T-cell (primary cell): ENCODE results near the gene SMG6. TPM values are rescaled to one million over a fixed set of nuclear protein-coding genes. Genes with fewer than 3 reads are reported as not detected.

Experiments used
- ATAC-seq, 4 experiments: fragments of 200-7000 bp in 3 of 4; fragments of 150-1000 bp in 1 of 4; cut with Tn5 transposase; replicated peaks in 1 of 4; 1 replicate in 3 of 4; 2 replicates in 1 of 4; pipeline ENCODE4 v1.10.0; 2021; ENCODE audit warnings: moderate library complexity in 3 of 4, mild to moderate bottlenecking in 2 of 4, moderate number of reproducible peaks in 1 of 4
- CTCF ChIA-PET, 2 donors: fragments of 300-600 bp; sonication (Branson Sonifier 250); formaldehyde crosslinking; loops; one replicate each; lab custom pipeline; 2022; ENCODE audit warnings: antibody characterized with exemption in 2 of 2; lab: Charles Lee
- POLR2A ChIA-PET, 2 donors: fragments of 300-600 bp; sonication (Branson Sonifier 250); formaldehyde crosslinking; loops; one replicate each; lab custom pipeline; 2022; ENCODE audit warnings: antibody characterized with exemption in 2 of 2; lab: Charles Lee
- DNase-seq, 35 experiments: peaks; one replicate each; pipeline versions ENCODE4 v3.0.0 to v3.0.0-alpha.2; 2013 to 2023
- H3K27ac ChIP-seq: one replicate; pipeline ENCODE4 v1.5.1; 2013; ENCODE audit warnings: low read length
- H3K27me3 ChIP-seq, 2 experiments: replicated peaks in 1 of 2; 1 replicate in 1 of 2; 2 replicates in 1 of 2; pipeline versions ENCODE4 v1.6.1 to v1.7.0; 2013; ENCODE audit warnings: low read length in 1 of 2, mixed read lengths in 1 of 2; ENCODE audit not compliant: control insufficient read depth in 2 of 2, insufficient read depth in 2 of 2; ENCODE audit errors: extremely low read depth in 1 of 2
- H3K36me3 ChIP-seq, 2 donors: 1 replicate in 1 of 2; 2 replicates in 1 of 2; pipeline versions ENCODE4 v1.6.1 to v1.7.0; 2013; ENCODE audit warnings: low read length in 1 of 2; ENCODE audit not compliant: control insufficient read depth in 2 of 2, insufficient read depth in 1 of 2; ENCODE audit errors: extremely low read depth in 1 of 2
- H3K4me1 ChIP-seq, 2 experiments: 1 replicate in 1 of 2; 2 replicates in 1 of 2; pipeline versions ENCODE4 v1.6.1 to v1.7.0; 2013; ENCODE audit warnings: low read length in 2 of 2, mixed read lengths in 1 of 2; ENCODE audit not compliant: insufficient read depth in 2 of 2, control insufficient read depth in 1 of 2; ENCODE audit errors: extremely low read depth in 1 of 2
- H3K4me3 ChIP-seq, 2 donors: 1 replicate in 1 of 2; 2 replicates in 1 of 2; pipeline versions ENCODE4 v1.5.1 to v1.7.0; 2013; ENCODE audit warnings: mild to moderate bottlenecking in 2 of 2, low read length in 1 of 2, moderate library complexity in 1 of 2; ENCODE audit not compliant: control insufficient read depth in 1 of 2; ENCODE audit errors: extremely low read depth in 1 of 2
- H3K9me3 ChIP-seq: 2 replicates; pipeline ENCODE4 v1.7.0; 2013
- H3K27ac Mint-ChIP-seq, 2 donors: one replicate each; pipeline ENCODE4 v1.8.0; 2020 to 2021; ENCODE audit warnings: mild to moderate bottlenecking in 2 of 2, mixed read lengths in 2 of 2
- H3K27me3 Mint-ChIP-seq, 2 donors: one replicate each; pipeline ENCODE4 v1.8.0; 2021 to 2022; ENCODE audit warnings: mixed read lengths in 2 of 2
- H3K36me3 Mint-ChIP-seq: one replicate; pipeline ENCODE4 v1.8.0; 2021; ENCODE audit warnings: mixed read lengths
- H3K4me1 Mint-ChIP-seq, 3 donors: one replicate each; pipeline ENCODE4 v1.8.0; 2020 to 2022; ENCODE audit warnings: mixed read lengths in 3 of 3, mild to moderate bottlenecking in 1 of 3
- H3K4me3 Mint-ChIP-seq, 3 donors: one replicate each; pipeline ENCODE4 v1.8.0; 2020 to 2022; ENCODE audit warnings: mild to moderate bottlenecking in 3 of 3, mixed read lengths in 3 of 3, moderate library complexity in 3 of 3
- H3K9me3 Mint-ChIP-seq, 3 donors: one replicate each; pipeline ENCODE4 v1.8.0; 2020 to 2022; ENCODE audit warnings: mixed read lengths in 3 of 3
- WGBS: methylation state at CpG from one replicate; pipeline ENCODE4 v1.1.5; 2013; ENCODE audit warnings: missing lambda C conversion rate; ENCODE audit not compliant: insufficient coverage; 5-methylcytosine and 5-hydroxymethylcytosine counted together
- total RNA-seq, 35 experiments: library from RNA in 6 of 35; stranded (reverse) in 6 of 35; fragments of 120-200 nt in 1 of 35; gene quantifications; one replicate each; pipeline versions ENCODE4 v1.2.1 to v1.2.4 and lab custom pipeline; 2013 to 2026

The SMG6 gene
- total RNA-seq, 5 donors from 2014 or later (not counting 1 experiment from before 2014, with no cell fraction given), result 42.7 to 55.4 (median 45.9) TPM

DNA sequence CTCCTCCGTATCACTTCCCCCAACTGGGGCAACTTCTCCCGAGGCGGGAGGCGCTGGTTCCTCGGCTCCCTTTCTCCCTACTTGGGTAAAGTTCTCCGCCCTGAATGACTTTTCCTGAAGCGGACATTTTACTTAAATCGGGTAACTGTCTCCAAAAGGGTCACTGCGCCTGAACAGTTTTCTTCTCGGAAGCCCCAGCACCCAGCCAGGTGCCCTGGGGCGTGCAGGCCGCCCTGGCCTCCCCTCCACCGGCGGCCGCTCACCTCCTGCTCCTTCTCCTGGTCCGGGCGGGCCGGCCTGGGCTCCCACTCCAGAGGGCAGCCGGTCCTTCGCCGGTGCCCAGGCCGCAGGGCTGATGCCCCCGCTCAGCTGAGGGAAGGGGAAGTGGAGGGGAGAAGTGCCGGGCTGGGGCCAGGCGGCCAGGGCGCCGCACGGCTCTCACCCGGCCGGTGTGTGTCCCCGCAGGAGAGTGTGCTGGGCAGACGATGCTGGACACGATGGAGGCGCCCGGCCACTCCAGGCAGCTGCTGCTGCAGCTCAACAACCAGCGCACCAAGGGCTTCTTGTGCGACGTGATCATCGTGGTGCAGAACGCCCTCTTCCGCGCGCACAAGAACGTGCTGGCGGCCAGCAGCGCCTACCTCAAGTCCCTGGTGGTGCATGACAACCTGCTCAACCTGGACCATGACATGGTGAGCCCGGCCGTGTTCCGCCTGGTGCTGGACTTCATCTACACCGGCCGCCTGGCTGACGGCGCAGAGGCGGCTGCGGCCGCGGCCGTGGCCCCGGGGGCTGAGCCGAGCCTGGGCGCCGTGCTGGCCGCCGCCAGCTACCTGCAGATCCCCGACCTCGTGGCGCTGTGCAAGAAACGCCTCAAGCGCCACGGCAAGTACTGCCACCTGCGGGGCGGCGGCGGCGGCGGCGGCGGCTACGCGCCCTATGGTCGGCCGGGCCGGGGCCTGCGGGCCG lies 247.1 kb downstream of the SMG6 start:
- H3K9me3 Mint-ChIP-seq, result no peaks in the 10 kb centered on the region
- Histone ChIP-seq H3K27ac (no peak overlapping the region), H3K36me3 (peaks cover 4 to 7% of the 10 kb centered on the region in 2 donors), H3K4me1 (peaks cover 14 to 56% of the 10 kb centered on the region in 2 experiments), H3K9me3 (no peaks in the 10 kb centered on the region), H3K27me3 (peaks cover 2 to 48% of the 10 kb centered on the region in 2 experiments), H3K4me3 (peak overlapping the region; percentile 26 to 66)
- ChIA-PET CTCF (interaction anchor here (0.6 to 5.1 kb wide), 6 partner anchors 167 to 238 kb away, joined by 3 to 58 read pairs (median 7); no protein-coding TSS in a partner anchor), POLR2A (interaction anchor here in 1 of 2 donors (1.1 kb wide), 1 partner anchor 203 kb away, joined by 4 read pairs; no protein-coding TSS in a partner anchor)
- peak overlapping the region; percentile 63 to 77 (median 66) for H3K4me3 Mint-ChIP-seq
- DNase-seq (peak in 29 of 35 experiments; percentile 32 to 76 (median 49)), ATAC-seq (peak; percentile 7 to 31 (median 22))
- peaks cover 13% of the 10 kb centered on the region for H3K36me3 Mint-ChIP-seq
- 14% methylated on average over 78 of the region's 85 CpGs for WGBS
- H3K4me1 Mint-ChIP-seq, result peaks cover 21 to 30% (median 24%) of the 10 kb centered on the region in 3 donors
- H3K27ac Mint-ChIP-seq, result peak overlapping the region in 1 of 2 donors; percentile 27
- H3K27me3 Mint-ChIP-seq, result peaks cover 7 to 9% of the 10 kb centered on the region in 2 donors

DNA sequence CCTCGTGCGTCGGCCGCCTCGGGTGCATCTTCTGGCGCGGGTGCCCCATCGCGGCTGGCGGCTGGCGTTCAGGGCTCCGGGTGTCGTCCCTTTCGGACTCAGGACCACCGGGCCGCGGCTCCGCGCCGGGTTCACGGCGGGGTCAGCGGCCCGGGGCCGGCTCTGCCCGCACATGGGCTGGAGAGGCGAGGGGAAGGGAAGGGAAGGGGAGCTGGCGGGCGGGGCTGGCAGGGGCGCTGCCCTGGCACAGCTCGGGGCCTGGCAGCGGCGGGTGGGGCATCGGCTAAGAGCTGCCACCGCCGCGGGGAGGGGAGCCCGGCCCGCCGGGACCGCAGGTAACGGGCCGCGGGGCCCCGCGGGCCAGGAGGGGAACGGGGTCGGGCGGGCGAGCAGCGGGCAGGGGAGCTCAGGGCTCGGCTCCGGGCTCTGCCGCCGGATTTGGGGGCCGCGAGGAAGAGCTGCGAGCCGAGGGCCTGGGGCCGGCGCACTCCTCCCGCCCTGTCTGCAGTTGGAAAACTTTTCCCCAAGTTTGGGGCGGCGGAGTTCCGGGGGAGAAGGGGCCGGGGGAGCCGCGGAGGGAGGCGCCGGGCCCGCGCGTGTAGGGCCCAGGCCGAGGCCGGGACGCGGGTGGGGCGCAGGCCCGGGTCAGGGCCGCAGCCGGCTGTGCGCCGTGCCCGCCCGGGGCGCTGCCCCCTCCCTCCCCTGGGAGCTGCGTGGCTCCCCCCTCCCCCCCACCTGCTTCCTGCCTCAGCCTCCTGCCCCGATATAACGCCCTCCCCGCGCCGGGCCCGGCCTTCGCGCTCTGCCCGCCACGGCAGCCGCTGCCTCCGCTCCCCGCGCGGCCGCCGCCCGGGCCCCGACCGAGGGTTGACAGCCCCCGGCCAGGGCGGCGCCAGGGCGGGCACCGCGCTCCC lies 248.0 kb downstream of the SMG6 start:
- Mint-ChIP-seq H3K4me1 (peaks cover 22 to 30% (median 24%) of the 10 kb centered on the region in 3 donors), H3K9me3 (no peaks in the 10 kb centered on the region), H3K36me3 (peaks cover 6% of the 10 kb centered on the region), H3K27ac (no peak overlapping the region), H3K27me3 (peaks cover 7 to 9% of the 10 kb centered on the region in 2 donors), H3K4me3 (peak overlapping the region in 2 of 3 donors; percentile 9 to 79)
- Histone ChIP-seq H3K4me3 (peak overlapping the region; percentile 26 to 66), H3K4me1 (peaks cover 14 to 65% of the 10 kb centered on the region in 2 experiments), H3K27ac (no peak overlapping the region), H3K36me3 (no peaks in the 10 kb centered on the region), H3K27me3 (peaks cover 2 to 46% of the 10 kb centered on the region in 2 experiments), H3K9me3 (no peaks in the 10 kb centered on the region)
- DNase-seq (peak in 8 of 35 experiments; percentile 23 to 65 (median 38)), ATAC-seq (peak in 2 of 4 experiments; percentile 4 to 5)
- ChIA-PET POLR2A (interaction anchor here in 1 of 2 donors (1.1 kb wide), 1 partner anchor 204 kb away, joined by 4 read pairs; no protein-coding TSS in a partner anchor), CTCF (interaction anchor here (0.6 to 5.1 kb wide), 10 partner anchors 68 to 266 kb away, joined by 3 to 58 read pairs (median 5); no protein-coding TSS in a partner anchor)
- WGBS, result under 1% methylated on average over 97 of the region's 113 CpGs

DNA sequence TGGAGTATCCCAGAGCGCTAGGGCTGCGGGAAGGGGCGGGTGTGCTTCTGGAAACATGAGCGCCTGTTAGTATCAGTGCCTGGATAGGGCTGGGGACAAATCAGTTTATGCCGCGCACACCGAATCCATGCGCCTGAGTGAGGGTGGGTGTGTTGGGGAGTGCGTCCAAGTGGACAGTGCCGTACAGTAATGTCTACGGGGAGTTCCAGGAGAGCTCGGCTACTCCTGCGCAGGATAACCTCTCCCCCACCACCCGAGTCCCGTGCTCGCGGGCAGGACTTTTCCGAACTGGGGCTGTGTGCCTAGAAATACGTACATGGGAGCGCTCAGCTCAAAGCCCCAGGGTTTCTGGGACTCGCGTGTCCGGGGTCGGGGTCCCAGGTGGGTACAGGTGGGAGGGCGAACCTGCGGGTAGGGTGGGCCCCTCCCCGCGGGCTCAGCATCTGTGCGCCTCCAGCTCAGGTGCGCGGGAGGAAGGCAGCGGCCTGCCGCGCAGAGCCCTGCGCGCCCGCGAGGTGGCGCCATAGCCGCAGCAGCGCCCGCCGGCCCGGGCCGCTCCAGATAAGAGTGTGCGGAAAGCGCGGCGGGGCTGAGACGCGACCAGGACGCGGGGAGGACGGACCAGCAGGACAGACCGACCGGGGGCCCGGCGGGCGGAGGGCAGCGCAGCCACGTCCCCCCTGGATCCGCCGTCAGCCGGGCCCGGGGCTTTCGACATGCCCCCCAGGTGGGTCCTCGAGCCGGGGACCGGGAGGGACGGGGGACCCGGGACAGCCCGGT lies 248.9 kb downstream of the SMG6 start, which contains the start of gene HIC1:
Gene HIC1 (plus strand): TSS at position 592 of the 780 bp plus-strand sequence. CDS start 1,588 bp downstream, outside the sequence.
- WGBS, result under 1% methylated on average over 54 of the region's 72 CpGs
- Mint-ChIP-seq H3K4me3 (peak within 1 kb of the TSS; percentile 76 to 79 (median 76)), H3K4me1 (peaks cover 20 to 27% (median 24%) of the 10 kb centered on the region in 3 donors), H3K36me3 (no peaks in the 10 kb centered on the region), H3K27me3 (peaks cover 4 to 5% of the 10 kb centered on the region in 2 donors), H3K9me3 (no peaks in the 10 kb centered on the region), H3K27ac (peak within 1 kb of the TSS; percentile 65 to 69)
- Histone ChIP-seq H3K4me3 (peak within 1 kb of the TSS; percentile 47 to 58), H3K27ac (peak within 1 kb of the TSS; percentile 76), H3K36me3 (no peaks in the 10 kb centered on the region), H3K9me3 (no peaks in the 10 kb centered on the region), H3K4me1 (peaks cover 14 to 66% of the 10 kb centered on the region in 2 experiments), H3K27me3 (peaks cover 2 to 39% of the 10 kb centered on the region in 2 experiments)
- peak; percentile 56 to 60 (median 58) for ATAC-seq
- POLR2A ChIA-PET, result interaction anchor here in 1 of 2 donors (0.8 kb wide), 1 partner anchor 204 kb away, joined by 3 read pairs; no protein-coding TSS in a partner anchor
- DNase-seq, result peak; percentile 51 to 88 (median 73)
- CTCF ChIA-PET, result interaction anchor here (0.6 to 5.1 kb wide), 12 partner anchors 69 to 299 kb away, joined by 3 to 58 read pairs (median 4); no protein-coding TSS in a partner anchor

DNA sequence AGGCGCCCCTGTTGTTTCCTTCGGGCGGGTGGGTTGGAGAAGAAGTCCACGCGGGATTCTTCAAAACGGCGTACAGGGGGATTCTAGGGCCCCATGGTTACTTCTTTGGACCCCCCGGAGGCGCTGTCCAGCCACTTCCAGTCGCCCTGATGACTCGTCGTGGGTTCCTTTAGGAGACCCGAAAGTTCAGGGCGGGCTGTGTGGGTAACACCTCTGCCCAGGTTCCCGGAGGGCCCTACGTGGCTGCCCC lies 249.4 kb downstream of the SMG6 start:
- Mint-ChIP-seq H3K4me1 (peaks cover 16 to 26% (median 23%) of the 10 kb centered on the region in 3 donors), H3K36me3 (no peaks in the 10 kb centered on the region), H3K27ac (peak overlapping the region; percentile 65 to 69), H3K4me3 (peak overlapping the region; percentile 76 to 79 (median 76)), H3K9me3 (no peaks in the 10 kb centered on the region), H3K27me3 (peaks cover 0 to 2% of the 10 kb centered on the region in 2 donors)
- under 1% methylated on average over 14 of the region's 16 CpGs for WGBS
- Histone ChIP-seq H3K9me3 (no peaks in the 10 kb centered on the region), H3K4me1 (peaks cover 17 to 67% of the 10 kb centered on the region in 2 experiments), H3K36me3 (no peaks in the 10 kb centered on the region), H3K27me3 (peaks cover 2 to 38% of the 10 kb centered on the region in 2 experiments), H3K27ac (peak overlapping the region; percentile 76), H3K4me3 (peak overlapping the region; percentile 47 to 58)
- ChIA-PET POLR2A (interaction anchor here in 1 of 2 donors (0.8 kb wide), 1 partner anchor 205 kb away, joined by 3 read pairs; no protein-coding TSS in a partner anchor), CTCF (interaction anchor here (0.6 to 5.1 kb wide), 9 partner anchors 69 to 299 kb away, joined by 3 to 58 read pairs (median 5); no protein-coding TSS in a partner anchor)
- ATAC-seq (no peak), DNase-seq (peak in 1 of 35 experiments; percentile 64)
